Gastrocnemius medialis (tissue), 4 donors: Measurements from ENCODE around the gene DPF1. TPM values are rescaled to one million over a fixed set of nuclear protein-coding genes. Genes with fewer than 3 reads are reported as not detected.

Source experiments
- ATAC-seq, 2 donors: fragments of 150-250 bp; one replicate each; pipeline ENCODE4 v1.9.1; 2016
- DNase-seq, 2 donors: peaks; one replicate each; pipeline ENCODE4 v3.0.0-alpha.2; 2019
- H3K27ac ChIP-seq, 4 donors: fragments of 200-600 bp; sonication (generic); 1 replicate in 1 of 4; 2 replicates in 3 of 4; pipeline ENCODE4 v1.5.1; 2016 to 2018; ENCODE audit warnings: mild to moderate bottlenecking in 2 of 4, moderate library complexity in 1 of 4
- H3K27me3 ChIP-seq, 3 donors: fragments of 200-600 bp; sonication (generic) in 2 of 3; 1 replicate in 1 of 3; 2 replicates in 2 of 3; pipeline versions ENCODE4 v1.5.1 to v1.6.0; 2016 to 2019; ENCODE audit warnings: mild to moderate bottlenecking in 1 of 3, moderate library complexity in 1 of 3
- H3K36me3 ChIP-seq, 2 donors: fragments of 200-600 bp; sonication (generic) in 1 of 2; one replicate each; pipeline ENCODE4 v1.5.1; 2017 to 2018
- H3K4me1 ChIP-seq, 2 donors: fragments of 200-600 bp; sonication (generic) in 1 of 2; one replicate each; pipeline ENCODE4 v1.5.1; 2016 to 2017; ENCODE audit warnings: mild to moderate bottlenecking in 2 of 2
- H3K4me3 ChIP-seq, 4 donors: fragments of 200-600 bp; sonication (generic) in 3 of 4; 1 replicate in 1 of 4; 2 replicates in 3 of 4; pipeline ENCODE4 v1.5.1; 2016 to 2019; ENCODE audit warnings: mild to moderate bottlenecking in 2 of 4
- H3K9me3 ChIP-seq, 3 donors: fragments of 200-600 bp; sonication (generic) in 2 of 3; 1 replicate in 1 of 3; 2 replicates in 2 of 3; pipeline ENCODE4 v1.5.1; 2016 to 2019
- CTCF ChIP-seq, 5 experiments: fragments of 450-650 bp in 3 of 5; fragments of 200-600 bp in 2 of 5; sonication (generic) in 2 of 5; IDR thresholded peaks in 4 of 5; conservative IDR thresholded peaks in 1 of 5; 1 replicate in 4 of 5; 2 replicates in 1 of 5; pipeline ENCODE4 v1.5.1; 2016 to 2019; ENCODE audit warnings: antibody characterized with exemption in 5 of 5, mild to moderate bottlenecking in 3 of 5, moderate library complexity in 3 of 5
- POLR2A ChIP-seq, 2 donors: fragments of 450-650 bp; IDR thresholded peaks; one replicate each; pipeline ENCODE4 v1.6.1; 2017; ENCODE audit warnings: antibody characterized with exemption in 2 of 2, mild to moderate bottlenecking in 2 of 2, moderate library complexity in 2 of 2
- in situ Hi-C, 4 donors: fragments of 200-750 bp; cut with MboI; loops; one replicate each; pipeline versions ENCODE4 v1.15.0 to v1.8.0; 2017; ENCODE audit warnings: low sequenced_read_pairs in 4 of 4
- intact Hi-C: fragments of 100-400 bp; cut with DNase I; formaldehyde crosslinking; loops from one replicate; pipeline ENCODE4 v1.15.1; 2023; ENCODE audit warnings: low total_unique reads
- total RNA-seq, 4 donors: library from RNA; depleted of rRNA; stranded (reverse); fragments of >200 nt; gene quantifications; one replicate each; pipeline versions ENCODE4 v1.1.0 to v1.2.3, GENCODE V29; 2016

The DPF1 gene
- total RNA-seq, 4 donors from 2014 or later = not detected

- no peaks in the 10 kb centered on the region for H3K4me1 ChIP-seq
- H3K9me3 ChIP-seq = no peaks in the 10 kb centered on the region
- no peak for DNase-seq
- no peak for ATAC-seq
- no peak for TF ChIP-seq CTCF (IDR thresholded peaks at IDR 0.05 in 4 of 5, conservative IDR thresholded peaks at IDR 0.05 in 1 of 5)
- TF ChIP-seq POLR2A (IDR thresholded peaks at IDR 0.05) = no peak
- H3K27ac ChIP-seq = no peak overlapping the region
- intact Hi-C loops (no loop called here), in situ Hi-C loops (no loop called here)
- peaks cover 0 to 28% of the 10 kb centered on the region in 2 donors for H3K36me3 ChIP-seq
- no peaks in the 10 kb centered on the region for H3K27me3 ChIP-seq
- no peak overlapping the region for H3K4me3 ChIP-seq
Observed at GRCh38 chr19:38197937-38198704, 25.9 kb downstream of the DPF1 start.

DNA sequence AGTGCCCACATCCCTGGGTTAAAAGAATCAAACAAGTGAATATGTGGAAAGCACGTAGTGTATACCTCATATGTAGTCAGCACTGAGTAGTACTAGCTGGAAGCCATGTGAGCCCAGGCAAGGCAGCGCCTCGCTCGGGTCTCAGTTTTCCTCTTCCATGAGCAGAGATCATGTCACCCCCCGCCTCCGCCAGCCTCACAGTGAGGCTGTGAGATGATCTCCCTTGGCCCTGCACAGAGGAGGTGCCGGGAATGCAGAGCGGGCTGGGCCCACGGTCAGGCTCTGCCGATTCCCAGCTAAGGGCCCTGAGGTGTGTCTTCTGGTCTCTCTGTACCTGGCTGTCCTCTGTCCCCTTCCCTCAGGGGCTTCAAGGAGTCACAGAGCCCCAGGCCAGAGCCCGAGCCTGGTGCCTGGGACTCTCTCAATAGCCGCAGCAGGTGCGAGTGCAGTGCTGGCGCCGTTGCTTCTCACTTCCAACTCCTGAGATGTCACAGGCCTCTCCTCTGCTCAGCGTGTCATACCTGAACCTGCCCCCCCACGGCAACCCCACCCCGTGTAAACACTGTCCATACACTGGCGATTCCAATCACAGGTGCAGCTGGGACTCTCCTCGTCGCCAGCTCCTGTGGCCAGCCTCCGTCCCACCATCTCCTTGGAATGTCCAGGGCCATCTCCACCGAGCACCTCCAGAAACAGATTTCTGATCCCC, 26.9 kb downstream of the DPF1 start:
- no peak for TF ChIP-seq POLR2A (IDR thresholded peaks at IDR 0.05)
- TF ChIP-seq CTCF (IDR thresholded peaks at IDR 0.05 in 4 of 5, conservative IDR thresholded peaks at IDR 0.05 in 1 of 5) = no peak
- no peaks in the 10 kb centered on the region for H3K9me3 ChIP-seq
- peaks cover 0 to 17% of the 10 kb centered on the region in 2 donors for H3K36me3 ChIP-seq
- H3K27me3 ChIP-seq = no peaks in the 10 kb centered on the region
- DNase-seq = no peak
- intact Hi-C loops (no loop called here), in situ Hi-C loops (no loop called here)
- no peak overlapping the region for H3K4me3 ChIP-seq
- no peak overlapping the region for H3K27ac ChIP-seq
- ATAC-seq = no peak
- H3K4me1 ChIP-seq = no peaks in the 10 kb centered on the region

- Histone ChIP-seq H3K4me3 (no peak overlapping the region), H3K27me3 (no peaks in the 10 kb centered on the region)
- in situ Hi-C loops = no loop called here
Observed at GRCh38 chr19:38196245-38196837, 27.7 kb downstream of the DPF1 start.

DNA sequence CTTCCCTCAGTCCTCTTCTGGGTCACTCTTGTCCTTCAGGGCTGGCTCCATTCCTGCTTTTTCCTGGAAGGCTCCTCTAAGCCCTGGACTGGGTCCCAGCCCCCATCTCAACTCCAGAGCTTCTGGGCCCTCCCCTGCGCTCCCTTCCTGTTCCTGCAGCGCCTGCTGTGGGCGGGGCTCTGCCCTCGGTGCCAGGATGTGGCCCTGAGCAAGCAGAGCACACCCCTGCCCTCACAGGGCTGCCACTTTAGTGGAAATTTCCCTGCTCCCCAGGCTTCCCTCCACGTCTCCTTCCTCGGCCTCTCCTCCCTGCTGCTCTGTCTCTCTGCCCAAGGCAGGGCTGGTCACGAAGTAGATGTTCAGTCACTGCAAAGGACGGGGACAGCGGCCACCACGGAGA, 28.8 kb downstream of the DPF1 start:
- no peak for TF ChIP-seq POLR2A (IDR thresholded peaks at IDR 0.05)
- TF ChIP-seq CTCF (IDR thresholded peaks at IDR 0.05 in 4 of 5, conservative IDR thresholded peaks at IDR 0.05 in 1 of 5) = no peak
- H3K4me3 ChIP-seq = no peak overlapping the region
- peaks cover 0 to 2% of the 10 kb centered on the region in 2 donors for H3K4me1 ChIP-seq
- intact Hi-C loops (no loop called here), in situ Hi-C loops (no loop called here)
- no peaks in the 10 kb centered on the region for H3K9me3 ChIP-seq
- ATAC-seq (no peak), DNase-seq (no peak)
- peaks cover 0 to 12% of the 10 kb centered on the region in 2 donors for H3K36me3 ChIP-seq
- H3K27me3 ChIP-seq = no peaks in the 10 kb centered on the region
- H3K27ac ChIP-seq = no peak overlapping the region

More at GRCh38 chr19:38196245-38196837, 27.7 kb downstream of the DPF1 start:
- no peak overlapping the region for H3K27ac ChIP-seq
- no peaks in the 10 kb centered on the region for H3K9me3 ChIP-seq
- H3K4me1 ChIP-seq = no peaks in the 10 kb centered on the region
- ATAC-seq (no peak), DNase-seq (no peak)
- H3K36me3 ChIP-seq = peaks cover 0 to 12% of the 10 kb centered on the region in 2 donors
- TF ChIP-seq CTCF (IDR thresholded peaks at IDR 0.05 in 4 of 5, conservative IDR thresholded peaks at IDR 0.05 in 1 of 5) = no peak
- TF ChIP-seq POLR2A (IDR thresholded peaks at IDR 0.05) = no peak
- intact Hi-C loops = no loop called here
